ENCODE measurements around the gene N4BP2L1.

Gene N4BP2L1

GRCh38 chr13:32428581-32429432 lies 877 bp upstream of the N4BP2L1 start:
- TF ChIP-seq REST (IDR thresholded peaks at IDR 0.05; ENCODE audit: insufficient replicate concordance, low read depth), result no peak
- no peak for TF ChIP-seq POLR2AphosphoS5 (IDR thresholded peaks at IDR 0.05; ENCODE audit: low read depth)
- no peak for TF ChIP-seq GABPA (IDR thresholded peaks at IDR 0.05; ENCODE audit: low read depth)
- no peak for TF ChIP-seq CTCF (IDR thresholded peaks at IDR 0.05; ENCODE audit: insufficient read depth, low read length)
- TF ChIP-seq SPI1 (IDR thresholded peaks at IDR 0.05; ENCODE audit: borderline replicate concordance, low read depth), result no peak
- peak overlapping the region; percentile 70 for H3K4me3 ChIP-seq (replicated peaks; ENCODE audit: insufficient read depth, low read length)
- no peaks in the 10 kb centered on the region for H3K27me3 ChIP-seq (ENCODE audit: insufficient read depth, poor library complexity, severe bottlenecking)
- peak in 1 of 2 experiments; percentile 52 for DNase-seq (ENCODE audit: low read depth in 1 of 2, low spot score in 1 of 2)
- H3K27ac ChIP-seq (replicated peaks), result peak overlapping the region; percentile 68

GRCh38 chr13:32426990-32427851 lies 709 bp downstream of the N4BP2L1 start:
- Histone ChIP-seq H3K27me3 (ENCODE audit: insufficient read depth, poor library complexity, severe bottlenecking) (no peaks in the 10 kb centered on the region), H3K4me3 (replicated peaks; ENCODE audit: insufficient read depth, low read length) (peak overlapping the region; percentile 70), H3K27ac (replicated peaks) (peak overlapping the region; percentile 68)
- peak; percentile 60 to 64 for DNase-seq (ENCODE audit: low read depth in 1 of 2, low spot score in 1 of 2)
- TF ChIP-seq SPI1 (IDR thresholded peaks at IDR 0.05; ENCODE audit: borderline replicate concordance, low read depth), result no peak
- TF ChIP-seq CTCF (IDR thresholded peaks at IDR 0.05; ENCODE audit: insufficient read depth, low read length), result no peak
- TF ChIP-seq POLR2AphosphoS5 (IDR thresholded peaks at IDR 0.05; ENCODE audit: low read depth), result peak; percentile 30; the same call in 1 of the 2 replicates
- no peak for TF ChIP-seq GABPA (IDR thresholded peaks at IDR 0.05; ENCODE audit: low read depth)
- peak; percentile 15 for TF ChIP-seq REST (IDR thresholded peaks at IDR 0.05; ENCODE audit: insufficient replicate concordance, low read depth)

DNA sequence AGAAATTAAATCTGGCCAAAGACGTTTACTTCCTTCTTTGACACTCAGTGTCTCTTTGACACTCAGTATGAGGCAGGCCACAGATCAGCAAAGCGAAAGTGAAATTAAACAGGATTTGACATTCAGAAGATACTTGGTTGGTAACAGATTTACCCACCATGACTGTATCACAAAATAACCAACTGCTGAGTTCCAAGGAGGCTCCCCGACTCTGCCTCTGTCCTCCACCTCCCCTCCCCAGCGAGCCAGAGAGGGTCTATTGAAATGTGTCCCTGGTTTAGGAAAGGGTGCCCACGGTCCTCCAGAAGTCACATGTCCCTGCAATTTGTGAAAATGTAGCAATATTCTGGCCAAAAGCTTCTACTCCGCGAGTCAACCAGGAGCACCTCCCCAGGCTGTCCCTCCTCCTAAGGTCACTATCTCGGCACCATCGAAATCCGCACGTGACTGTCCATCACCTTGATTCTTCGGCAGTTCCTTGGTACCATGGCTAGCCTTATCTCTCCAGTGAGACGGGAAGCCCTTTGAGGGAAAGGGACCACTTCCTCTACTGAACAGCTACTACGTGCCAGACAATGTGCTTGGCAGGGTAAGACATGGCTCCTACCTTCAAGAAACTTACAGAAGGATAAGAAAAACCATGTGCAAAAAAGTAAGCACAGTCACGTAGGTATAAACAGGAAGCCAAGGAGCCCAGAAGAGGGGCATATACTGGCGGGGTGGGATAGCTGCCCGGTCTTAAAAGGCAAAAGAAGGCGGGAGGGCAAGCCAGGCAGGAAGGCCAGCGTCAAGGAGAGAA lies 1.5 kb downstream of the N4BP2L1 start:
- peak overlapping the region; percentile 68 for H3K27ac ChIP-seq (replicated peaks)
- peak overlapping the region; percentile 70 for H3K4me3 ChIP-seq (replicated peaks; ENCODE audit: insufficient read depth, low read length)
- no peaks in the 10 kb centered on the region for H3K27me3 ChIP-seq (ENCODE audit: insufficient read depth, poor library complexity, severe bottlenecking)
- peak; percentile 43 to 78 for DNase-seq (ENCODE audit: low read depth in 1 of 2, low spot score in 1 of 2)
- peak; percentile 62; the same call in 1 of the 2 replicates for TF ChIP-seq SPI1 (IDR thresholded peaks at IDR 0.05; ENCODE audit: borderline replicate concordance, low read depth)
- TF ChIP-seq POLR2AphosphoS5 (IDR thresholded peaks at IDR 0.05; ENCODE audit: low read depth), result no peak

Data from HL-60 (cell line).